Endodermal cell (in vitro differentiated cells): ENCODE data around the gene CHMP1B. TPM values are rescaled to one million over a fixed set of nuclear protein-coding genes. Genes with fewer than 3 reads are reported as not detected.
"Not testable (repeated sequence)": the region's sequence is repeated elsewhere in the genome, so short reads cannot be mapped to it uniquely, and the experiment has no call there.

Experiments used
- DNase-seq: peaks from one replicate; pipeline ENCODE4 v3.0.0-alpha.2; 2017
- H3K27ac ChIP-seq: 2 replicates; pipeline ENCODE4 v1.5.1; 2013; ENCODE audit warnings: mild to moderate bottlenecking, low read depth, low read length, moderate library complexity
- H3K27me3 ChIP-seq: 2 replicates; pipeline ENCODE4 v1.6.1; 2013; ENCODE audit warnings: mild to moderate bottlenecking, low read length, moderate library complexity; ENCODE audit not compliant: insufficient read depth, control insufficient read depth, poor library complexity, severe bottlenecking
- H3K36me3 ChIP-seq: 2 replicates; pipeline ENCODE4 v1.7.0; 2013; ENCODE audit warnings: mild to moderate bottlenecking, low read length, moderate library complexity; ENCODE audit not compliant: control insufficient read depth, insufficient read depth
- H3K4me1 ChIP-seq: one replicate; pipeline ENCODE4 v1.7.0; 2013; ENCODE audit warnings: low read length; ENCODE audit not compliant: control insufficient read depth, insufficient read depth
- H3K4me3 ChIP-seq: 2 replicates; pipeline ENCODE4 v1.5.1; 2013; ENCODE audit warnings: mild to moderate bottlenecking, low read length, moderate library complexity
- H3K9ac ChIP-seq: 2 replicates; pipeline ENCODE4 v1.6.1; 2013; ENCODE audit warnings: mild to moderate bottlenecking, low read length, moderate library complexity; ENCODE audit not compliant: poor library complexity, severe bottlenecking; ENCODE audit errors: extremely low read depth
- H3K9me3 ChIP-seq: 2 replicates; pipeline ENCODE4 v1.6.1; 2013; ENCODE audit warnings: mild to moderate bottlenecking, low read length, moderate library complexity; ENCODE audit not compliant: control insufficient read depth
- H3K27ac Mint-ChIP-seq: 2 replicates; pipeline ENCODE4 v1.8.0; 2020; ENCODE audit warnings: mixed read lengths
- H3K27me3 Mint-ChIP-seq: 2 replicates; pipeline ENCODE4 v1.8.0; 2021; ENCODE audit warnings: mild to moderate bottlenecking, mixed read lengths; ENCODE audit not compliant: insufficient read depth
- H3K36me3 Mint-ChIP-seq: 2 replicates; pipeline ENCODE4 v1.8.0; 2020; ENCODE audit warnings: low read depth, mixed read lengths
- H3K4me1 Mint-ChIP-seq: 2 replicates; pipeline ENCODE4 v1.8.0; 2020; ENCODE audit warnings: mixed read lengths
- H3K4me3 Mint-ChIP-seq: 2 replicates; pipeline ENCODE4 v1.8.0; 2020; ENCODE audit warnings: mild to moderate bottlenecking, moderate library complexity, mixed read lengths
- H3K9me3 Mint-ChIP-seq: 2 replicates; pipeline ENCODE4 v1.8.0; 2020; ENCODE audit warnings: mild to moderate bottlenecking, mixed read lengths
- WGBS, 2 experiments: methylation state at CpG; one replicate each; pipeline versions ENCODE4 v1.1.5 to v1.1.7; 2013; ENCODE audit warnings: missing lambda C conversion rate in 2 of 2, mixed read lengths in 1 of 2; ENCODE audit not compliant: insufficient coverage in 1 of 2, insufficient read length in 1 of 2; 5-methylcytosine and 5-hydroxymethylcytosine counted together
- total RNA-seq, 2 donors: library from RNA; stranded (reverse); fragmentation: NEBNext Ultra II Directional in 1 of 2; extraction: Animal tissue kit (Norgen Biotek cat#: 25700) in 1 of 2; gene quantifications; 2 replicates in 1 of 2; 3 replicates in 1 of 2; pipeline ENCODE4 v1.2.1, GENCODE V29; 2021
- TF ChIP-seq, protein P1 (sequence below): fragments of 200-600 bp; sonication (generic); conservative IDR thresholded peaks from 2 replicates; pipeline ENCODE4 v1.5.0; 2021; ENCODE audit warnings: antibody characterized with exemption, mild to moderate bottlenecking

The CHMP1B gene
- total RNA-seq, 2 donors from 2014 or later: 35.3 to 35.8 TPM

DNA sequence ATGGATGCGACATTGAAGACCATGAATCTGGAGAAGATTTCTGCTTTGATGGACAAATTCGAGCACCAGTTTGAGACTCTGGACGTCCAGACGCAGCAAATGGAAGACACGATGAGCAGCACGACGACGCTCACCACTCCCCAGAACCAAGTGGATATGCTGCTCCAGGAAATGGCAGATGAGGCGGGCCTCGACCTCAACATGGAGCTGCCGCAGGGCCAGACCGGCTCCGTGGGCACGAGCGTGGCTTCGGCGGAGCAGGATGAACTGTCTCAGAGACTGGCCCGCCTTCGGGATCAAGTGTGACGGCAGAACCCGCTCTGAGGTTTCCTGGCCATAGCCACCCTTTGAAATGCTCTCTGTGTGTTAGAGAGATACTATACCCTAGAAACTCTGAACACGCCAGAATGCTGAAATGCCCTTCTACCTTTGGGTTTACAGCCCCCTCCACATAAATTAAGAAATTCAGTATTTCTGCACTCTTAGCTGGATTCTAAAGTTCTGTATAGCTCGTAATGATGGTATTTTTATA, 659 bp downstream of the CHMP1B start:
- H3K27ac Mint-ChIP-seq: peak overlapping the region; percentile 100
- peak overlapping the region; percentile 97 for H3K4me3 Mint-ChIP-seq
- Histone ChIP-seq H3K4me3 (peak overlapping the region; percentile 95), H3K36me3 (no peaks in the 10 kb centered on the region), H3K9ac (peak overlapping the region; percentile 96), H3K9me3 (no peaks in the 10 kb centered on the region), H3K4me1 (peaks cover 6% of the 10 kb centered on the region), H3K27ac (peak overlapping the region; percentile 93), H3K27me3 (no peaks in the 10 kb centered on the region)
- WGBS, 2 experiments: 0 to 3% methylated on average over 13 to 23 of the region's 23 CpGs
- DNase-seq: peak; percentile 64
- H3K36me3 Mint-ChIP-seq: peaks cover 2% of the 10 kb centered on the region
- TF ChIP-seq, protein P1, sequence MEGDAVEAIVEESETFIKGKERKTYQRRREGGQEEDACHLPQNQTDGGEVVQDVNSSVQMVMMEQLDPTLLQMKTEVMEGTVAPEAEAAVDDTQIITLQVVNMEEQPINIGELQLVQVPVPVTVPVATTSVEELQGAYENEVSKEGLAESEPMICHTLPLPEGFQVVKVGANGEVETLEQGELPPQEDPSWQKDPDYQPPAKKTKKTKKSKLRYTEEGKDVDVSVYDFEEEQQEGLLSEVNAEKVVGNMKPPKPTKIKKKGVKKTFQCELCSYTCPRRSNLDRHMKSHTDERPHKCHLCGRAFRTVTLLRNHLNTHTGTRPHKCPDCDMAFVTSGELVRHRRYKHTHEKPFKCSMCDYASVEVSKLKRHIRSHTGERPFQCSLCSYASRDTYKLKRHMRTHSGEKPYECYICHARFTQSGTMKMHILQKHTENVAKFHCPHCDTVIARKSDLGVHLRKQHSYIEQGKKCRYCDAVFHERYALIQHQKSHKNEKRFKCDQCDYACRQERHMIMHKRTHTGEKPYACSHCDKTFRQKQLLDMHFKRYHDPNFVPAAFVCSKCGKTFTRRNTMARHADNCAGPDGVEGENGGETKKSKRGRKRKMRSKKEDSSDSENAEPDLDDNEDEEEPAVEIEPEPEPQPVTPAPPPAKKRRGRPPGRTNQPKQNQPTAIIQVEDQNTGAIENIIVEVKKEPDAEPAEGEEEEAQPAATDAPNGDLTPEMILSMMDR: no peak
- H3K27me3 Mint-ChIP-seq: no peaks in the 10 kb centered on the region
- no peaks in the 10 kb centered on the region for H3K9me3 Mint-ChIP-seq
- H3K4me1 Mint-ChIP-seq: peaks cover 27% of the 10 kb centered on the region

DNA sequence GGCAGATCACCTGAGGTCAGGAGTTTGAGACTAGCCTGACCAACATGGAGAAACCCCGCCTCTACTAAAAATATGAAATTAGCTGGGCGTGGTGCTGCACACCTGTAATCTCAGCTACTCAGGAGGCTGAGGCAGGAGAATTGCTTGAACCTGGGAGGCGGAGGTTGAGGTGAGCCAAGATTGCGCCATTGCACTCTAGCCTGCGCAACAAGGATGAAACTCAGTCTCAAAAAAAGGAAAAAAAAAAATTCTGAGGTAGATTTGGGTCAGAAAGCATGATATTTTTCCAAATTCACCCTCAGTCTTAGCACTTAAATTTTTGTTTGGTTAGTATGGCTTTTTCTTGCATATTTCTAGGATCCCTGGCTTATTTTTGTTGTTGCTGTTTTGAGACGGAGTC, 3.3 kb downstream of the CHMP1B start:
- H3K9me3 Mint-ChIP-seq, H3K36me3 ChIP-seq: not testable (repeated sequence)

DNA sequence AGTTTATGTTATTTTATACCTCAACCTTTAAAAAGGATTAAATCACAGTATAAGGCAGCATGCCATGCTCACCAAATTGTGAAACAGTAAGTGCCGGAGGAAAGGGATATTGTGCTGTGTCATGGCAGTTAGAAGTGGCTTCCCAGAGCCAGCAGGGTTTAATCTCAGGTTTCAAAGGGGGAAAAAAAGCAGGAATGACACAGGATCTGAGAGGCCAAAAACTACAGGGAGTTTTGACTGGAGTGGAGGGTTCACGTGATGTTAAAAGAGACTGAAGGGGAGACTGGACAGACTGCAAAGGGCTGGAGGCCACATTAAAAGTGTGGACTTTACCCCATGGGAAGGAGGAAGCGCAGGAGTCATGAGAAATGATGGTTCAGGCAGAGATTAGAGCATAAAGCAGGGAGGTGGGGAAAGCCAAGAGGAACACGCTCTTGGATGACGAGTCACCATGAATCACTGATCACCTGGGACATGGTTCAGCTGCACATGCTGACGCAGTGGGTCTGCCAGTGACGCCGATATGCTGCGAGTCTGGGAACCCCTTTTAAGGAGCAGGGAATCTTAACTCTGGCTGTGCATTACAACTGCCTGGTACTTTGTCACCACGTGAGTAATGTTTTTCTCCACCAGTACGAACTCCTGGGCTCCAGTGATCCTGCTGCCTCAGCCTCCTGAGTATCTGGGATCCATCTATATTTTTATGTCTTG, 6.1 kb downstream of the CHMP1B start:
- no peaks in the 10 kb centered on the region for H3K36me3 ChIP-seq
- WGBS, 2 experiments: 51 to 79% methylated on average over 10 to 11 of the region's 11 CpGs
- H3K27ac ChIP-seq: peak overlapping the region; percentile 82
- Mint-ChIP-seq H3K4me3 (no peak overlapping the region), H3K27me3 (no peaks in the 10 kb centered on the region), H3K4me1 (peaks cover 13% of the 10 kb centered on the region), H3K9me3 (no peaks in the 10 kb centered on the region), H3K27ac (peak overlapping the region; percentile 96), H3K36me3 (peaks cover 9% of the 10 kb centered on the region)
- DNase-seq: peak; percentile 72
- no peaks in the 10 kb centered on the region for H3K9me3 ChIP-seq
- TF ChIP-seq, protein P1: no peak
- peak overlapping the region; percentile 14 for H3K9ac ChIP-seq
- no peak overlapping the region for H3K4me3 ChIP-seq
- H3K27me3 ChIP-seq: no peaks in the 10 kb centered on the region
- H3K4me1 ChIP-seq: no peaks in the 10 kb centered on the region

More for the DNA sequence above, 3.3 kb downstream of the CHMP1B start:
- not testable (repeated sequence) for H3K27me3 ChIP-seq, H3K9me3 ChIP-seq, H3K4me3 ChIP-seq, H3K4me1 ChIP-seq, H3K4me3 Mint-ChIP-seq, H3K36me3 Mint-ChIP-seq, H3K9ac ChIP-seq, H3K27me3 Mint-ChIP-seq, H3K27ac ChIP-seq
- Mint-ChIP-seq H3K4me1 (peaks cover 27% of the 10 kb centered on the region), H3K27ac (peak overlapping the region; percentile 42)
- WGBS, 2 experiments: 96 to 98% methylated on average over 6 of the region's 6 CpGs
- peak; percentile 16 for DNase-seq
